Neural crest cell (in vitro differentiated cells): ENCODE data around the gene STXBP4. TPM values are rescaled to one million over a fixed set of nuclear protein-coding genes. Genes with fewer than 3 reads are reported as not detected.
A peak's percentile ranks its signal among the peaks of the same experiment; 100 is the strongest.

Experiments
- DNase-seq: peaks from one replicate; pipeline ENCODE4 v3.0.0; 2021; ENCODE audit warnings: low read depth, mixed read lengths, low spot score
- H3K27ac Mint-ChIP-seq: one replicate; pipeline ENCODE4 v1.8.0; 2021; ENCODE audit warnings: mild to moderate bottlenecking, mixed read lengths; ENCODE audit not compliant: unreplicated experiment
- H3K27me3 Mint-ChIP-seq: 2 replicates; pipeline ENCODE4 v1.8.0; 2021; ENCODE audit warnings: low read depth, mild to moderate bottlenecking, mixed read lengths
- H3K36me3 Mint-ChIP-seq: 2 replicates; pipeline ENCODE4 v1.8.0; 2021; ENCODE audit warnings: low read depth, mild to moderate bottlenecking, mixed read lengths
- H3K4me1 Mint-ChIP-seq: 2 replicates; pipeline ENCODE4 v1.8.0; 2021; ENCODE audit warnings: mixed read lengths
- H3K4me3 Mint-ChIP-seq: one replicate; pipeline ENCODE4 v1.8.0; 2021; ENCODE audit warnings: mild to moderate bottlenecking, mixed read lengths
- H3K9me3 Mint-ChIP-seq: 2 replicates; pipeline ENCODE4 v1.8.0; 2021; ENCODE audit warnings: mixed read lengths
- total RNA-seq: library from RNA; stranded (reverse); gene quantifications from 2 replicates; pipeline ENCODE4 v1.2.1, GENCODE V29; 2021
- TF ChIP-seq, protein P1 (sequence below): fragments of 200-600 bp; sonication (generic); conservative IDR thresholded peaks from 2 replicates; pipeline ENCODE4 v1.5.0; 2021; ENCODE audit warnings: antibody characterized with exemption, mild to moderate bottlenecking

Gene STXBP4
- total RNA-seq, 1 donor from 2014 or later: 32.7 TPM

- no peak overlapping the region for H3K4me3 Mint-ChIP-seq
- no peaks in the 10 kb centered on the region for H3K9me3 Mint-ChIP-seq
- peaks cover 4% of the 10 kb centered on the region for H3K4me1 Mint-ChIP-seq
- TF ChIP-seq, protein P1, sequence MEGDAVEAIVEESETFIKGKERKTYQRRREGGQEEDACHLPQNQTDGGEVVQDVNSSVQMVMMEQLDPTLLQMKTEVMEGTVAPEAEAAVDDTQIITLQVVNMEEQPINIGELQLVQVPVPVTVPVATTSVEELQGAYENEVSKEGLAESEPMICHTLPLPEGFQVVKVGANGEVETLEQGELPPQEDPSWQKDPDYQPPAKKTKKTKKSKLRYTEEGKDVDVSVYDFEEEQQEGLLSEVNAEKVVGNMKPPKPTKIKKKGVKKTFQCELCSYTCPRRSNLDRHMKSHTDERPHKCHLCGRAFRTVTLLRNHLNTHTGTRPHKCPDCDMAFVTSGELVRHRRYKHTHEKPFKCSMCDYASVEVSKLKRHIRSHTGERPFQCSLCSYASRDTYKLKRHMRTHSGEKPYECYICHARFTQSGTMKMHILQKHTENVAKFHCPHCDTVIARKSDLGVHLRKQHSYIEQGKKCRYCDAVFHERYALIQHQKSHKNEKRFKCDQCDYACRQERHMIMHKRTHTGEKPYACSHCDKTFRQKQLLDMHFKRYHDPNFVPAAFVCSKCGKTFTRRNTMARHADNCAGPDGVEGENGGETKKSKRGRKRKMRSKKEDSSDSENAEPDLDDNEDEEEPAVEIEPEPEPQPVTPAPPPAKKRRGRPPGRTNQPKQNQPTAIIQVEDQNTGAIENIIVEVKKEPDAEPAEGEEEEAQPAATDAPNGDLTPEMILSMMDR: no peak
- no peak overlapping the region for H3K27ac Mint-ChIP-seq
- no peaks in the 10 kb centered on the region for H3K27me3 Mint-ChIP-seq
- no peak for DNase-seq
- peaks cover 3% of the 10 kb centered on the region for H3K36me3 Mint-ChIP-seq
These were observed 21.6 kb downstream of the STXBP4 start for GRCh38 chr17:54990118-54990517.

- TF ChIP-seq, protein P1: no peak
- Mint-ChIP-seq H3K9me3 (no peaks in the 10 kb centered on the region), H3K4me3 (no peak overlapping the region), H3K36me3 (peaks cover 6% of the 10 kb centered on the region), H3K27me3 (no peaks in the 10 kb centered on the region), H3K27ac (no peak overlapping the region), H3K4me1 (peaks cover 4% of the 10 kb centered on the region)
- no peak for DNase-seq
These were observed 23.0 kb downstream of the STXBP4 start for GRCh38 chr17:54991567-54991966.

GRCh38 chr17:54992797-54993639 is 24.5 kb downstream of the STXBP4 start:
- TF ChIP-seq, protein P1: peak; percentile 81
- peaks cover 6% of the 10 kb centered on the region for H3K36me3 Mint-ChIP-seq
- peaks cover 4% of the 10 kb centered on the region for H3K4me1 Mint-ChIP-seq
- no peak overlapping the region for H3K4me3 Mint-ChIP-seq
- no peaks in the 10 kb centered on the region for H3K9me3 Mint-ChIP-seq
- no peak overlapping the region for H3K27ac Mint-ChIP-seq
- DNase-seq: no peak
- no peaks in the 10 kb centered on the region for H3K27me3 Mint-ChIP-seq

- no peak overlapping the region for H3K27ac Mint-ChIP-seq
- H3K4me3 Mint-ChIP-seq: no peak overlapping the region
- H3K4me1 Mint-ChIP-seq: no peaks in the 10 kb centered on the region
- H3K9me3 Mint-ChIP-seq: no peaks in the 10 kb centered on the region
- TF ChIP-seq, protein P1: no peak
- H3K36me3 Mint-ChIP-seq: peaks cover 9% of the 10 kb centered on the region
- no peaks in the 10 kb centered on the region for H3K27me3 Mint-ChIP-seq
- no peak for DNase-seq
These were observed 27.9 kb downstream of the STXBP4 start for GRCh38 chr17:54996441-54996840.

GRCh38 chr17:55002458-55002857 is 33.9 kb downstream of the STXBP4 start:
- H3K27ac Mint-ChIP-seq: no peak overlapping the region
- H3K9me3 Mint-ChIP-seq: no peaks in the 10 kb centered on the region
- no peaks in the 10 kb centered on the region for H3K27me3 Mint-ChIP-seq
- TF ChIP-seq, protein P1: no peak
- H3K4me3 Mint-ChIP-seq: no peak overlapping the region
- DNase-seq: no peak
- no peaks in the 10 kb centered on the region for H3K4me1 Mint-ChIP-seq
- peaks cover 5% of the 10 kb centered on the region for H3K36me3 Mint-ChIP-seq
